SK-N-SH (cell line): ENCODE measurements around the gene TMED6. TPM values are rescaled to one million over a fixed set of nuclear protein-coding genes. Genes with fewer than 3 reads are reported as not detected.

Experiments used
- CTCF ChIA-PET: fragments of 300-600, 350-600 bp; formaldehyde crosslinking; extraction: SDS; loops from one replicate; lab custom pipeline; 2021; lab: Yijun Ruan, JAX
- POLR2A ChIA-PET: fragments of 350-600 bp; sonication (Branson Sonifier 250); formaldehyde crosslinking; extraction: SDS; loops from one replicate; lab custom pipeline; 2020; ENCODE audit warnings: antibody characterized with exemption, inconsistent platforms; lab: Yijun Ruan, JAX
- DNase-seq: peaks from one replicate; pipeline ENCODE4 v3.0.0; 2012
- H2AFZ ChIP-seq: fragments of 200-600 bp; sonication (generic); 2 replicates; pipeline ENCODE4 v1.8.1; 2016; ENCODE audit warnings: antibody characterized with exemption, mild to moderate bottlenecking, low read depth
- H3F3A ChIP-seq: fragments of 200-600 bp; sonication (generic); replicated peaks from 2 replicates; pipeline ENCODE3; 2016; ENCODE audit warnings: antibody characterized with exemption, mild to moderate bottlenecking; ENCODE audit not compliant: insufficient read depth
- H3K27ac ChIP-seq, 2 experiments: fragments of 200-500 bp in 1 of 2; fragments of 200-600 bp in 1 of 2; sonication (Bioruptor generic) in 1 of 2; sonication (generic), shearing (Covaris generic) in 1 of 2; 2 replicates each; pipeline versions ENCODE4 v1.5.1 to v1.6.1; 2014 to 2016; ENCODE audit warnings: low read depth in 2 of 2, inconsistent platforms in 1 of 2, low read length in 1 of 2, mild to moderate bottlenecking in 1 of 2, mixed read lengths in 1 of 2
- H3K27me3 ChIP-seq: fragments of 200-600 bp; sonication (generic), shearing (Covaris generic); 2 replicates; pipeline ENCODE4 v1.6.1; 2016; ENCODE audit warnings: mixed run types; ENCODE audit not compliant: insufficient read depth
- H3K36me3 ChIP-seq, 2 experiments: fragments of 200-500 bp in 1 of 2; fragments of 200-600 bp in 1 of 2; sonication (Bioruptor generic) in 1 of 2; sonication (generic) in 1 of 2; replicated peaks in 1 of 2; 2 replicates each; pipeline versions ENCODE3 to v1.5.1; 2014 to 2016; ENCODE audit warnings: low read length in 1 of 2, mild to moderate bottlenecking in 1 of 2; ENCODE audit not compliant: insufficient read depth in 2 of 2, control insufficient read depth in 1 of 2
- H3K4me1 ChIP-seq, 2 experiments: fragments of 200-500 bp in 1 of 2; fragments of 200-600 bp in 1 of 2; sonication (Bioruptor generic) in 1 of 2; sonication (generic), shearing (Covaris generic) in 1 of 2; 2 replicates each; pipeline versions ENCODE4 v1.5.1 to v1.6.1; 2014 to 2016; ENCODE audit warnings: low read depth in 1 of 2, low read length in 1 of 2, mixed run types in 1 of 2; ENCODE audit not compliant: insufficient read depth in 2 of 2, control insufficient read depth in 1 of 2
- H3K4me2 ChIP-seq: fragments of 200-600 bp; sonication (generic), shearing (Covaris generic); 2 replicates; pipeline ENCODE4 v1.6.1; 2017; ENCODE audit warnings: mixed run types
- H3K4me3 ChIP-seq, 2 experiments: fragments of 200-500 bp in 1 of 2; fragments of 200-600 bp in 1 of 2; sonication (Bioruptor generic) in 1 of 2; sonication (generic), shearing (Covaris generic) in 1 of 2; 2 replicates each; pipeline versions ENCODE4 v1.5.1 to v1.8.1; 2014 to 2016; ENCODE audit warnings: low read depth in 2 of 2, inconsistent platforms in 1 of 2, low read length in 1 of 2, mild to moderate bottlenecking in 1 of 2, mixed read lengths in 1 of 2, moderate library complexity in 1 of 2
- H3K79me2 ChIP-seq: fragments of 200-600 bp; sonication (generic); 2 replicates; pipeline ENCODE4 v1.8.1; 2017; ENCODE audit warnings: mild to moderate bottlenecking; ENCODE audit not compliant: insufficient read depth
- H3K9ac ChIP-seq: fragments of 200-600 bp; sonication (generic); 2 replicates; pipeline ENCODE4 v1.6.1; 2017; ENCODE audit warnings: mixed run types
- H3K9me2 ChIP-seq: fragments of 200-600 bp; sonication (generic); 2 replicates; pipeline ENCODE4 v1.6.1; 2017; ENCODE audit warnings: mixed run types
- H3K9me3 ChIP-seq: fragments of 200-600 bp; sonication (generic); 2 replicates; pipeline ENCODE4 v1.6.1; 2017; ENCODE audit warnings: mixed run types, mild to moderate bottlenecking, moderate library complexity
- H4K20me1 ChIP-seq: fragments of 200-600 bp; sonication (generic); 2 replicates; pipeline ENCODE4 v1.6.1; 2017; ENCODE audit warnings: mild to moderate bottlenecking, mixed run types; ENCODE audit not compliant: insufficient read depth
- ELF1 ChIP-seq: IDR thresholded peaks from 2 replicates; pipeline ENCODE4 v1.4.0; 2012
- FOSL2 ChIP-seq: IDR thresholded peaks from 2 replicates; pipeline ENCODE4 v1.4.0; 2012; ENCODE audit warnings: low read depth, mild to moderate bottlenecking, moderate library complexity, borderline replicate concordance
- MXI1 ChIP-seq: IDR thresholded peaks from 2 replicates; pipeline ENCODE4 v1.6.1; 2012; ENCODE audit warnings: mild to moderate bottlenecking, low read depth, low read length, improper control_type of control experiment
- NFIC ChIP-seq: IDR thresholded peaks from 2 replicates; pipeline ENCODE4 v1.4.0; 2012; ENCODE audit warnings: borderline replicate concordance
- NRF1 ChIP-seq: IDR thresholded peaks from 2 replicates; pipeline ENCODE4 v1.6.1; 2012; ENCODE audit warnings: low read depth, mild to moderate bottlenecking, low read length
- SMC3 ChIP-seq: IDR thresholded peaks from 2 replicates; pipeline ENCODE4 v1.6.1; 2012; ENCODE audit warnings: low read depth, low read length, improper control_type of control experiment
- WGBS: methylation state at CpG from one replicate; pipeline ENCODE4 v1.1.6; 2017; ENCODE audit warnings: low lambda C conversion rate; 5-methylcytosine and 5-hydroxymethylcytosine counted together
- polyA plus RNA-seq, 3 experiments: library from polyadenylated mRNA; depleted of rRNA; stranded (reverse); fragments of >200 nt; gene quantifications; 2 replicates each; pipeline ENCODE4 v1.2.3, GENCODE V29; 2012
- TF ChIP-seq, protein P1 (sequence below): fragments of 200-600 bp; sonication (generic); IDR thresholded peaks from 2 replicates; pipeline ENCODE4 v1.6.1; 2017; ENCODE audit warnings: antibody characterized with exemption, mild to moderate bottlenecking, moderate library complexity
- TF ChIP-seq, protein P2 (sequence below): IDR thresholded peaks from 2 replicates; pipeline ENCODE4; 2012
- TF ChIP-seq, protein P3 (sequence below): IDR thresholded peaks from 2 replicates; pipeline ENCODE4 v1.4.0; 2012; ENCODE audit warnings: low read depth, borderline replicate concordance
- TF ChIP-seq, protein P4 (sequence below): IDR thresholded peaks from 2 replicates; pipeline ENCODE4 v1.4.0; 2012; ENCODE audit warnings: low read depth

TMED6 gene
- polyA plus RNA-seq, 1 of the 3 experiments (the other 2 are of a cell fraction): not detected

DNA sequence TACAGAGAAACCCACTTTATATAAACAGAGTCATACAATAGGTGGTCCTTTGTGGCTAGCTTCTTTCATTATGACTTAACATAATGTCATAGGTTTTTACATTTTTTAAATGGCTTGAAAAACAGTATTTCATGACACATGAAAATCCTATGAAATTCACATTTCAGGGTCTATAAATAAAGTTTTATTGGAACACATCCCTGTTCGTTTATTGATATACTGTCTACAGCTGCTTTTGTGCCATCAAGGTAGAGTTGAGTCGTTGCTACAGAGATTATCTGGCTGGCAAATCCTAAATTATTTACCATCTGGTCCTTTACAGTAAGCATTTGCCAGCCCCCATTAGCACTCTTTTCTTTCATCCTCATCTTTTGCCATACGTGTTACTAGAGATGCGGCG lies 38.1 kb downstream of the TMED6 start:
- Histone ChIP-seq H3K27ac (no peak overlapping the region), H4K20me1 (peaks cover 10% of the 10 kb centered on the region; the same call in 1 of the 2 replicates), H2AFZ (no peak overlapping the region), H3K36me3 (peaks cover 20 to 36% of the 10 kb centered on the region in 2 experiments), H3K9me3 (no peaks in the 10 kb centered on the region), H3K9ac (no peak overlapping the region), H3K9me2 (no peaks in the 10 kb centered on the region), H3F3A (peaks cover 12% of the 10 kb centered on the region), H3K4me3 (no peak overlapping the region), H3K4me1 (peaks cover 0 to 5% of the 10 kb centered on the region in 2 experiments; a peak in 1 of 4 replicates), H3K79me2 (peaks cover 51% of the 10 kb centered on the region), H3K4me2 (no peak overlapping the region), H3K27me3 (no peaks in the 10 kb centered on the region)
- ChIA-PET CTCF (no interaction called here), POLR2A (no interaction called here)
- no peak for DNase-seq
- 84% methylated on average over 5 of the region's 5 CpGs for WGBS
- TF ChIP-seq, protein P1, sequence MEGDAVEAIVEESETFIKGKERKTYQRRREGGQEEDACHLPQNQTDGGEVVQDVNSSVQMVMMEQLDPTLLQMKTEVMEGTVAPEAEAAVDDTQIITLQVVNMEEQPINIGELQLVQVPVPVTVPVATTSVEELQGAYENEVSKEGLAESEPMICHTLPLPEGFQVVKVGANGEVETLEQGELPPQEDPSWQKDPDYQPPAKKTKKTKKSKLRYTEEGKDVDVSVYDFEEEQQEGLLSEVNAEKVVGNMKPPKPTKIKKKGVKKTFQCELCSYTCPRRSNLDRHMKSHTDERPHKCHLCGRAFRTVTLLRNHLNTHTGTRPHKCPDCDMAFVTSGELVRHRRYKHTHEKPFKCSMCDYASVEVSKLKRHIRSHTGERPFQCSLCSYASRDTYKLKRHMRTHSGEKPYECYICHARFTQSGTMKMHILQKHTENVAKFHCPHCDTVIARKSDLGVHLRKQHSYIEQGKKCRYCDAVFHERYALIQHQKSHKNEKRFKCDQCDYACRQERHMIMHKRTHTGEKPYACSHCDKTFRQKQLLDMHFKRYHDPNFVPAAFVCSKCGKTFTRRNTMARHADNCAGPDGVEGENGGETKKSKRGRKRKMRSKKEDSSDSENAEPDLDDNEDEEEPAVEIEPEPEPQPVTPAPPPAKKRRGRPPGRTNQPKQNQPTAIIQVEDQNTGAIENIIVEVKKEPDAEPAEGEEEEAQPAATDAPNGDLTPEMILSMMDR: no peak
- TF ChIP-seq NRF1: no peak
- no peak for TF ChIP-seq SMC3
- TF ChIP-seq MXI1: no peak
- TF ChIP-seq, protein P2, sequence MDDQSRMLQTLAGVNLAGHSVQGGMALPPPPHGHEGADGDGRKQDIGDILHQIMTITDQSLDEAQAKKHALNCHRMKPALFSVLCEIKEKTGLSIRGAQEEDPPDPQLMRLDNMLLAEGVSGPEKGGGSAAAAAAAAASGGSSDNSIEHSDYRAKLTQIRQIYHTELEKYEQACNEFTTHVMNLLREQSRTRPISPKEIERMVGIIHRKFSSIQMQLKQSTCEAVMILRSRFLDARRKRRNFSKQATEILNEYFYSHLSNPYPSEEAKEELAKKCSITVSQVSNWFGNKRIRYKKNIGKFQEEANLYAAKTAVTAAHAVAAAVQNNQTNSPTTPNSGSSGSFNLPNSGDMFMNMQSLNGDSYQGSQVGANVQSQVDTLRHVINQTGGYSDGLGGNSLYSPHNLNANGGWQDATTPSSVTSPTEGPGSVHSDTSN: no peak
- no peak for TF ChIP-seq FOSL2
- no peak for TF ChIP-seq ELF1
- TF ChIP-seq, protein P3, sequence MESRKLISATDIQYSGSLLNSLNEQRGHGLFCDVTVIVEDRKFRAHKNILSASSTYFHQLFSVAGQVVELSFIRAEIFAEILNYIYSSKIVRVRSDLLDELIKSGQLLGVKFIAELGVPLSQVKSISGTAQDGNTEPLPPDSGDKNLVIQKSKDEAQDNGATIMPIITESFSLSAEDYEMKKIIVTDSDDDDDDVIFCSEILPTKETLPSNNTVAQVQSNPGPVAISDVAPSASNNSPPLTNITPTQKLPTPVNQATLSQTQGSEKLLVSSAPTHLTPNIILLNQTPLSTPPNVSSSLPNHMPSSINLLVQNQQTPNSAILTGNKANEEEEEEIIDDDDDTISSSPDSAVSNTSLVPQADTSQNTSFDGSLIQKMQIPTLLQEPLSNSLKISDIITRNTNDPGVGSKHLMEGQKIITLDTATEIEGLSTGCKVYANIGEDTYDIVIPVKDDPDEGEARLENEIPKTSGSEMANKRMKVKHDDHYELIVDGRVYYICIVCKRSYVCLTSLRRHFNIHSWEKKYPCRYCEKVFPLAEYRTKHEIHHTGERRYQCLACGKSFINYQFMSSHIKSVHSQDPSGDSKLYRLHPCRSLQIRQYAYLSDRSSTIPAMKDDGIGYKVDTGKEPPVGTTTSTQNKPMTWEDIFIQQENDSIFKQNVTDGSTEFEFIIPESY: no peak

DNA sequence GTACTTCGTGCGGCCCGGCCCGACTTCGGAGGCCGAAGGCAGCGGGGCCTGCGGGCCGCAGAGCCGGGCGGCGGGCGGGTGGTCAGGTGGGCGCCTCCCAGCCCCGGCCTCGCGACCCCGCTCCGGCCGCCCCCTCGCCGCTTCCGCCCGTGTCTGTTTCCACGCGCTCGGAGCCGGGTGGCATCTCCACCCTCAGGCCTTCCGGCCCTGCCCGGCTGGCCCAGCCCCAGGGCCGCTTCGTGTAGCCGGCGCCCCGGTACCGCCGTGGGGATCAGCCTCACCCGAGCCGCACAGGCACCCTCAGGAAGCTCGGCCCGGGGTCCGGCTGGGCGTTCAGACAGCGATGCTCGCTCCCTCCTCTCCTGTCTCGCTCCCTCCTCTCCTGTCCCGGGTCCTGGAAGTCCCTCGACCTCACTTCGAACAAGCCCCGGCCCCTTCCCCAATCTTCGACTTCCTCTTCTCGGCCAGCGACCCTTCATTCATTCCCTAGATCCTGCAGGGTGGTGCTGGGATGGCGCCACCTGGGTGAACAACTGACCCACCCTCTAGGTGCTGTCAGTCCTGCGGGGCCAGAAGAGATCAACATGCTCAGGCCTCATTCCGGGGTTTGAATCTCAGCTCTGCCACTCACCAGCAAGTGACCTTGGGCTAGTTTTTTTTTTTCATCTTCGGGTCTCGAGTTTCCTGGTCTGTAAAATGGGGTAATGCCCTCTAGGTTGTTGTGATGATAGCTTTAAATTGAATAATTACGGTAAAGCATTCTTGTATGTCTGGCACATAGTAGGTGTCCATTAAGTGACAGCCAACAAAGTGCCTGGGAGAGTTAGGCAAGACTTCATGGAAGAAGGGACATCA lies 39.8 kb downstream of the TMED6 start:
- Histone ChIP-seq H3K9me3 (no peaks in the 10 kb centered on the region), H3K27me3 (no peaks in the 10 kb centered on the region), H3F3A (peaks cover 14% of the 10 kb centered on the region), H3K4me2 (peak overlapping the region; percentile 94), H3K9ac (peak overlapping the region; percentile 89), H3K4me3 (peak overlapping the region; percentile 76 to 85), H3K79me2 (peaks cover 49% of the 10 kb centered on the region), H3K4me1 (peaks cover 0 to 5% of the 10 kb centered on the region in 2 experiments; a peak in 1 of 4 replicates), H3K27ac (peak overlapping the region; percentile 61 to 79; a peak in 3 of 4 replicates), H4K20me1 (peaks cover 10% of the 10 kb centered on the region; the same call in 1 of the 2 replicates), H2AFZ (no peak overlapping the region), H3K9me2 (no peaks in the 10 kb centered on the region), H3K36me3 (peaks cover 12 to 26% of the 10 kb centered on the region in 2 experiments)
- 0% methylated on average over 11 of the region's 59 CpGs for WGBS
- ChIA-PET CTCF (interaction anchor here (0.6 to 3.1 kb wide), 8 partner anchors 11 to 162 kb away, joined by 3 to 16 read pairs (median 3); partner anchors contain the start of gene PDF), POLR2A (interaction anchor here (0.6 to 1.2 kb wide), 4 partner anchors 10 to 149 kb away, joined by 3 to 7 read pairs (median 5); no protein-coding TSS in a partner anchor)
- TF ChIP-seq MXI1: peak; percentile 22; the same call in 1 of the 2 replicates
- TF ChIP-seq, protein P1: peak; percentile 15; the same call in 1 of the 2 replicates
- TF ChIP-seq, protein P4, sequence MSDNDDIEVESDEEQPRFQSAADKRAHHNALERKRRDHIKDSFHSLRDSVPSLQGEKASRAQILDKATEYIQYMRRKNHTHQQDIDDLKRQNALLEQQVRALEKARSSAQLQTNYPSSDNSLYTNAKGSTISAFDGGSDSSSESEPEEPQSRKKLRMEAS: peak; percentile 11; the same call in 1 of the 2 replicates
- no peak for TF ChIP-seq NFIC
- DNase-seq: peak; percentile 80
